ENCODE results near the gene TMEM222.

The TMEM222 gene

DNA sequence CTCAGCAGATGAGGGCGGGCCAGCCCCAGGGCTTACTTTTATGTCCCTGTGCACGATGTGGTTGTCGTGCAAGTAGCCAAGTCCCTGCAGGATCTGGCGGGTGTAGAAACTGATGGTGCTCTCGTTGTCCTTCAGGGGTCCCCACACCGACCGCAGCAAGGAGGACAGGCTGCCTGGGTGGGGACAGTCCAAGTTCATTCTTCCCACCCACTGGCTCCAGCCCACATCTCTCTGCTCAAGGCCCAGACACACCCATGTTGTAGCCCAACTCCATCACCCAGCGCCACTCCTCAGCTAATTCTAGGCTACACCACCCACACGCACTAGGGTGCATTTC, 37.8 kb downstream of the TMEM222 start:
- DNase-seq (ENCODE audit: low spot score), result no peak

DNA sequence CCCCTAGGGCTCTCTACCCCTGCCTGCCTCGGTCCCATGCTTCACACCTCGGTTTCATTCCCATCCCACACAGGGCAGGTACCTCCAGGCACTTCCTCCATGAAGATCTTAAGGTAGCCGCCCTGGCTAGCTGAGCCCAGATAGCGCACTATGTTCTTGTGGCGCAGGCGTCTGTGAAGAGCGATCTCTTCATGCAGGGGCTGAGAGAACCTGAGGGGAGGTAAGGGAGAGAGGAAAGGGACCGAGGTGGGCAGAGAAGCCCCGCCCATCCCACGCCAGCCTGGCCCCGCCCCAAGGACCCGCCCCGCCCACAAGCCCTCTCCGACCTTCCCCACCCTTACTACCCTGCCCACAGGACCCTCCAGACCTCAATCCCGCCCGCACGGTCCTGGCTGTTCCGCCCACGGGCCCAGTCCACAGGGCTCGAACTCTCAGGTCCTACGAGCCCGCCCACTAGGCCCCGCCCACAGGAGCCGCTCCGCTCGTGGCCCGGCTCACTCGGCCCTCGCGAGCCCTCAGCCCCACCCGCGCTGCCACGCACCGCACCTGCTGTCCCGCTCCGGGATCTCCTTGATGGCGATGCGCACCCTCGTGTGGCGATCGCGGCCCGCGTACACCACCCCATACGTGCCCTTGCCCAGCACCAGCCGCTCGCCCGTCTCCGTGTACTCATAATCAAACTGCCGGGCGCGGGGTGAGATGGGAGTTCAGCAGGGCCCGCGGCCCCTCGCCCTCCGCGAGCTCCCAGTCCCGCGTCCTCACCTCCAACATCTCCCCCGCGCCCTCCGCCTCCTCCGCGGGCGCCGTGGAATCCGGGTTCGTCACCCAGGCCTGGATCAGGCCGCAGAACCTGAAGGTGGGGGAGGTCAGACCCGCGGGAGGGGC, 38.4 kb downstream of the TMEM222 start:
- peak; percentile 42 for DNase-seq (ENCODE audit: low spot score)

DNA sequence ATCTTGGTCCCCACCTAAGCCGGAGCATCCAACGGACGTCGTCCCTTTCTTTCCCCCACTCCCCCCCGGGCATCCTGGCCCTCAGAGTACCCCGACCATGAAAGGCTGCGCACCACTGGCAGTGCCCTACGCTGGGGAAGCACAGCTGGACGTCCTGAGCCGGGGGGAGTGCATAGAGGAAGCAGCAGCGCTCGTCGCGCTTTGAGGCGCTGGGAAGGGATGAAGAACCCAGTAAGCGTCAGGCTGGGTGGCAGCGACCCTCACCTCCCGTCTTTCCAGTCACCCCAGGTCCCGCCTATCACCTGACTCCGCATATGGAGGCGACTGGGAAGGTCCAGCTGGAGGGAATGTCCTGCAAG, 39.1 kb downstream of the TMEM222 start:
- no peak for DNase-seq (ENCODE audit: low spot score)

DNA sequence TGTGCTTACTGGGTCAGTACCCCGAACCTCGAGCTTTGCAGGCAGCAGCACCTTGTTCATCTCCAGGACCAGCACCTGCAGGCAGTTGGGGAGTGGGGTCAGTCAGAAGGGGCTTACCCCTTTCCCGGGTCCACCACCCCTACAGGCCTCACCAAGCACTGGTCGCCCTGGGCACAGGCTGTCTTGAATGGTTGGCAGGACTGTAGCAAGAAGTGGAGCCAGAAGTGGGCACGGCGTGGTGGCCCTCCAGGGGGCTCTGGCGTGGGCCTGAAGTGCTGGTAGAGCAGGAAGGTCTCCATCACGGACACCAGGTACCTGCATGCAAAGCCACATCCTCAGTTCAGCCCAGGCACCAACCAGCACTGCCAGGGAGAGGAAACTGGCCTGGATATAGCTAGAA, 39.6 kb downstream of the TMEM222 start:
- DNase-seq (ENCODE audit: low spot score), result no peak

DNA sequence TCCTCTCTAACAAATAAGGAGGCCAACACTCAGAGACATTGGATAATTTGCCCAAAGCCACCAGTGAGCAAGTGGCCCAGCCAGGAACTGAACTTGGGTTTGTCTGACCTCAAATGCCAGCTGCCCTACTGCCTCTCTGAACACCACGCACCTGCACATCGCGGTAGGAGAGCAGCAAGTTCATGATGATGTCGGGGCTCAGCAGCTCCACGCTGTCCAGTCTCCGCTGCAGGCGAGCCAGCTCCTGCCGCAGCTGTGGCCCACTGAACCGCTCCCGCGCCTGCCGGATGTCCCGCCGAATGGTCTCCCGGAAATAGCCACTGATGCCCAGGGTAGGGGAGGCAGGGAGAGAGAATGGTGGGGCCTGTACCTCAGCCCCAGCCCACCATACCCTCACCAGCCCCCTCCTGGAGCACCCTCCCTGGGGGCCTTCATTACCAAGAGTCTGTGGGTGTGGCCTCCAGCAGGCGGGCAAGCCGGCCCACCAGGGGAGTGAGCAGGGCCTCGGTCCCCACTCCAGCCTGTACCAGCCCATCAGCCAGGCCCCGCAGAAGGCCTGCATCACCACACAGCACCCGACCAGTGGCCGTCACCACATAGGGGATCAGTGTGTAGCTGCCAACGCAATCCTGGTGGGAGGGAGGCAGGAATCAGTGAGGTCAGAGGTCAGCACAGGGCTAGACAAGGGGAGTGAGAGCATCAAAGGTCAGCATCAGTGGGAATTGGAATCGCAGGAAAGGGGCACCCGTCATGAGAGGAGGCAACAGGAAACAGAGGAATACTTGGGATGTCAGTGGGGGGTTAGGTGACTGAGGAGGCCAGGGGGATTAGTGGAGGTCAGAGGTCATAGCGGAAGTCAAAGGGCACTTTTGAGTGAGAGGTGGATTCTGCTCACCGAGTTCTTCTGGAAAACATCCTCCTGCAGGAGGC, 42.1 kb downstream of the TMEM222 start:
- DNase-seq (ENCODE audit: low spot score), result no peak

DNA sequence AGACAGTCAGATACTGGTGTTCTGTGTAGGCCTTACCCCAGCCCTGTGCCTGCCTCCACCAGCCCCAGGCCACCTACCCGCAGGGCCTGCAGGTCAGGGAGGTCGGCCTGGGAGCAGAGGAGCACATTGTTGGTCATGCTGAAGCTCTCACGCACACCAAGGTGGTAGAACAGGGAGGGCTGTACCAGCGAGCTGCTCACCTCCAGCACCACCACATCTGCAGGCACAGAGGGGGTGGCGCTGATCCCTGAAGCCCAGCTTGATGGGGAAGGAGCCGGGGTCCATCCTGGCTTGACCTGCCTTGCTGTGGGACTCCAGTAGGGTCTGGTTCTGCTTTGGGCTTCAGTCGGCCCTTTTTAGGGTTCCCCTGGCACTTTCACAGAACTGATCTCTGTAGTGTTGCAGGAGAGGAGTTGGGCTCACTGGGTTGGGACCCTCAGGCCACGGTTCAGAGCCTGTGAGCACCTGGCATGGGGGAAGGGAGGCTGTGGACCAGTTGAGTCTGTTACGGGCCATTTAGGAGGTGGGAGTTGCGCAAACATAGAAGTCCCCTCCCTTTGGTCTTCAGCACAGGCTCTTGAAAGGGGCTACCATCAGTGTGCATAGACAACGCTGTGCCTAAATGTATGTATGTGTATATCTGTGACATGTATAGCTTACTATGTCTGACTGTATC, 42.9 kb downstream of the TMEM222 start:
- no peak for DNase-seq (ENCODE audit: low spot score)

DNA sequence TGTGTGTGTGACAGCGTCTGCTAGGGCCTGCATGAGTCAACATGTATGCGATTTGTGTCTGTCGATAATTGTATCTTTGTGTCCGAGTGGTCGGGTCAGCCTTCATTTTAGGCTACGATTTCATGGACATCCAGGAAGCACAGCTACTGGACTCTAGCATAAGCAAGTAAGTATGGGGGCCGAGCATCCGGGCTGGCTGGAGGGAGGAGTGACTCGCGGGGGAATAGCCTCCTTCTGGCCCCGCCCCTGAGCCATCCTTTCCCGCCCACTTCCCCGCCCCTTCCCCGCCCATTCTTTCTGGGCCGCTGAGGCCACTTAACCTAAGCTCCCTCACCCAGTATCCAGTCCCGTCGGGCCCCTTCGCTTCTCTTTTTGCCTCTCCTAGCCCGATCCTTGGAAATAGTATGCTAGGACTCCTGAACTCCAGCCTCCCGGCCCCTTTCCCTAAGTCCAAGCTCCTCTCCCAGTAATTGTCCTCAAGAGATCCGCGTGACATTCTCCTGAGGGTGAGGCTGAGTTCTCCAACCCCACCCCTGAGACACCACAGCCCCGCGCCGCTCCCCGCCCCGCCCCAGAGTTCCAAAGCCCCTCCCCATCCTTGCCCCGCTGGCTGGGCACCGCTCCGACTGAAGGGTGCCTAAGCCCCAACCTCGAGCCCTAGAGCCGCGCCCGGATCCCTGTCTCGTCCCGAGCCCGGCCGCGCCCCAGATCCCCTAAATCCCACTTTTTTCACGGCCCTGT, 43.6 kb downstream of the TMEM222 start:
- DNase-seq (ENCODE audit: low spot score), result peak; percentile 77

DNA sequence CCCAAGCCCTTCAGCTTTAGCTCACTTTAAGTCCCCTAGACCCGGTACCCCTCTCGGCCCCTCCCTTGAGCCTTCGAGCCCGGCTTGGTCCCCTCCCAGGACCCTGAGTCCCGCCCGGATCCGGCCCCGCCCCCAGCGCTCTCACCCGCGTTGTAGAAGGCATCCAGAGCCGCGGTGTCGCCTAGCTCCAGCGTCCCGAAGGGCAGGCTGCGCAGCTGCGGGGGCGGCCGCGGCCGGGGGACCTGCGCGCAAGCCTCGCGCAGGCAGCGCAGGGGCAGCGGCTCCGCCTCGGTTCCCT, 44.1 kb downstream of the TMEM222 start:
- peak; percentile 65 for DNase-seq (ENCODE audit: low spot score)

DNA sequence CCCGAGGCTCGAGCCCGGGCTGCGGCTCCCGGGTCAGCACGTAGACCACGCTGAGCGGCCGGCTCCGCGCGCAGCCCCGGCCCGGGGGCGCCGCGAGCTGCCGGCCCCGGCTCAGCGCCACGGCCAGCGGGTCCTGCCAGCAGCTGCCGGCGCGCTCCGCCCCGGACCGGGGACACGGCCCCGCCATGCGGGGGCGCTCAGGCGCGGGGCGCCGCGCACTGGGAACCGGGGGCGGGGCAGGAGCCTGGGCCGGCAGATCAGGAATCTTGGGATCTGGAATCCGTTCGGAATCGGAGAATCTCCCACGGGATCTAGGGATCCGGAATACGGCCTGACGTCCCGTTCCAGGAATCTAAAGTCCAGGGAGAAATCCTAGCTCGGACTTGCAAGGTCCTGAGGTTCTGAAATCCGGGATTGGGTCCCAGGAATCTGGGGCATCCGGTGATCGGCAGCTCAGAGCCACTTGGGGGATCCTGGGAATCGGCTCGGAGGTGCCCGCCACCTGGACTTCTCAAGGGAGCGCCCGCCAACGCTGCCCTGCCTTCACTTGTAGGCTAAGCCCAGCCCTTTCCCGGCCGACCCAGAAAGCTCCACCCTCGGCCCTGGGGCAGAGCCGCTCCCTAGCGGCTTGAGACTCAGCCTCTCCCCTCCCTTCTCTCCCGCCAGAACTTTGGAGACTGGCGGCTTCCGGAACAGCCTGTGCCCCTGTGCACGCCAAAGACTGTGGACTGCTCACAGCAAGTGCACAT, 44.6 kb downstream of the TMEM222 start, which contains the start of gene MAP3K6:
Gene MAP3K6 (minus strand): TSS at position 551 of the 749 bp plus-strand sequence. CDS start 364 bp downstream, at position 187.
- no peak for DNase-seq (ENCODE audit: low spot score)

DNA sequence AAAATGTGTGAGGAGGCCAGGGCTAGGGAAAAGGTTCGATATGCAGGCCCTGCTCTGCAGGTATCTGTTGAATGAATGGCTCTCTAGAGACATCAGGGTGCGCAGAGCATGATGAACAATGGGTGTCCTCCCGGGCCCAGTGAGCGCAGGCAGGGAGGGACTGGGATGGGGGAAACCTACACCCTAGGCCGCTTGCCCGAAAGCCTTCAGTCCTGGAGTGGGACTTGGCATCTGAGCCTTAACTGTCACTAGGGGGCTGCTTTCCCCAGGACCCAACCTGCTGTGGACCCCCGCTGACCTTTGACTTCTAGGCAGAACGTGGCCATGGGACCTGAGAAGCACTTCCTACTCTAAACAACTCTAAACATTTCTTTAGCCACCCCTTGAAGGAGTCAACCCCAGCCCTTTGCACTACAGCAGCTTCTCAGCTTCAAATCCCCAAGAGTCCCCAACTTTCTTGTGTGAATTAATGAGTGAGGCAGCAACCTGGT, 45.2 kb downstream of the TMEM222 start:
- no peak for DNase-seq (ENCODE audit: low spot score)

DNA sequence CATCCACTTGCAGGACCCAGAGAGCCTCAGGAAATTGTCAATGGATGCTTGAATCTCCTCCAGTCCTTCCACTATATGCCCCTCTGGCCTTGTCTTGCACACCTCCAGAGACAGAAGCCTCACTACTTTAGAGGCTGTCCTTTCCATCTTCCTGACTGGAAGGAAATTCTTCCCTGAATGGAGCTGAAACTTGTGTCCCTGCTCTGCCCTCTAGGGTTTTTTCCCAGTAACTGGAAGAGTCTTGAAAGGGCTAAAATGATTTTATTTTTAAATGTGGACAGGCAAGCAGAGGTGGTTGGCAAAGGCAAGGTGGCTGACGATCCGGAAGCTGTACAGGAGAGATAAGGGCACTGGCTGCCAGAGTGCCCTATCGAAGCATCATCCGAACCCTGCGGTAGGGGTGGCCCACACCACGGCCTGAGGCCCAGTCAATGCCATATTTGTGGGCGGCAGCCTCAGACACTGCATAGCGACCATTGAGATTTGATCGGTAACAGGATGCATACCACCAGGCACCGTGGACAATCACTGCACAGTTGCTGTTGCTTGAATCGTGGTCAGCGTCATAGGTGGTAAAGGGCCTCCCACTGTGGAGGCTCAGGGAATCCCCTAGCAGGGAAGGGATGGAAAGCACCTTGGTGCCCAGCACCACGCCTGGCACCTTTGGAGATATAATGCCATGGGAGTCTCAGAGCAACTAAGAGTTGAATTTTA, 47.1 kb downstream of the TMEM222 start:
- DNase-seq (ENCODE audit: low spot score), result no peak

DNA sequence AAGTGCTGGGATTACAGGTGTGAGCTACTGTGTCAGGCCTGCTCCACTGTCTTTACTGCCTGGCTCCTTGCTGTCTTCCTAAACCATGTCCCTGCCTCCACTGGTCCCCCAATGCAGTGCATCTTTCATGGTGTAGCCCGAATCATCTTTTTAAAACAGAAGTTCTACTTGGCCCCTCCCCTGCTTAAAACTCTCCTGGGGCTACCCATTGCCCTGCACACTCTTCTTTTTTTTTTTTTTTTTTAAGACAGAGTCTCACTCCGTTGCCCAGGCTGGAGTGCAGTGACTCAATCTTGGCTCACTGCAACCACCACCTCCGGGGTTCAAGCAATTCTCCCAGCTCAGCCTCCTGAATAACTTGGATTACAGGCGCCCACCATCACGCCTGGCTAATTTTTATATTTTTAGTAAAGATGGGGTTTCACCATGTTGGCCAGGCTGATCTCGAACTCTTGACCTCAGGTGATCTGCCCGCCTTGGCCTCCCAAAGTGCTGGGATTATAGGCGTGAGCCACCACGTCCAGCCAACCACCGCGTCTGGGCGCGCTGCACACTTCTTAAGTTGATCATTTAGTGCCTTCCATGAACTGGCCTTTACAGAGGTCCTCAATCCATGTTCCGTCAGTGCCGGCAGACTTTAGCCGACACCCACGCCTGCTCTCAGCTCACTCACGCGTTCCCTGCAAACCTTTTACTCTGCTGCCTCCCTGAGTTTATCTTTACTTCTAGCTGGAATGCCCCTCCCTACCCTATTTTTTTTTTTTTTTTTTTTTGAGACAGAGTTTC, 50.3 kb downstream of the TMEM222 start:
- no peak for DNase-seq (ENCODE audit: low spot score)

DNA sequence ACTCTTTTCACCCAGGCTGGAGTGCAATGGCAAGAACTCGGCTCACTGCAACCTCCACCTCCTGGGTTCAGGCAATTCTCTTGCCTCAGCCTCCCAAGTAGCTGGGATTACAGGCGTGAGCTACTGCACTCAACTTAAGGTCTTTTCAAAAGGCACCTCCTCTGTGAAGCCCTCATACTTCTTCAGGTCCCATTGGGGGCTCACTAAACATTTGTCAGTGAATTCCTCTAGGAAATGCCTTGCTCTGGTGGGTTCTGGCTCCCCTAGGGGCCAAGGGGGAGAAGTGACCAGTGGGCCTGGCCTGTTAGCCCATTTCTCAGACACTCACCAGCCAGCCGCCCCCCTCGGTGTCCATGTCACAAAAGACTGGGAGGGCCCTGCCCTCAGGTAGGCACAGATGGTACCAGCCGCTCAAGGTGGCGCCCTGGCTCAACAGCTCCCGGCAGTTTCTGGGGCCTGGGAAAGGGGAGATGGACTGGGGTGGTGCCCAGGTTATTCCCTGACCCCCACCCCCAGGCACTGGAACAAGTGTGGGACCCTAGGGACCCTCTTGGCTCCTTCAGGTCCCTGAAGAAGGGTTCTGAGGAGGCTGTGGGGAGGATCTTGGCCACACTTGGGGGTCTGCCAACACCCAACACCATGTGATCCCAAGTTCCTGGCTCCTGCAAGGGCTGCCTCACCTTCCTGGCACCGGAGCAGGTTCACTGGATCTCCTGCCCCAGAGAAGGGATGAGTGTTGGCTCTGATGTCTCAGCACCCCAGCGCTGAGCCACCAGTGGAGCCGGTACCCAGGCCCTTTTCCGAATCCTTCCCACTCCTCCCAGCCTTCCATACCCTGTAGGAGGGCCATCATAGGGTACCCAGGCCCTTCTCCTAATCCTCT, 51.1 kb downstream of the TMEM222 start:
- no peak for DNase-seq (ENCODE audit: low spot score)

DNA sequence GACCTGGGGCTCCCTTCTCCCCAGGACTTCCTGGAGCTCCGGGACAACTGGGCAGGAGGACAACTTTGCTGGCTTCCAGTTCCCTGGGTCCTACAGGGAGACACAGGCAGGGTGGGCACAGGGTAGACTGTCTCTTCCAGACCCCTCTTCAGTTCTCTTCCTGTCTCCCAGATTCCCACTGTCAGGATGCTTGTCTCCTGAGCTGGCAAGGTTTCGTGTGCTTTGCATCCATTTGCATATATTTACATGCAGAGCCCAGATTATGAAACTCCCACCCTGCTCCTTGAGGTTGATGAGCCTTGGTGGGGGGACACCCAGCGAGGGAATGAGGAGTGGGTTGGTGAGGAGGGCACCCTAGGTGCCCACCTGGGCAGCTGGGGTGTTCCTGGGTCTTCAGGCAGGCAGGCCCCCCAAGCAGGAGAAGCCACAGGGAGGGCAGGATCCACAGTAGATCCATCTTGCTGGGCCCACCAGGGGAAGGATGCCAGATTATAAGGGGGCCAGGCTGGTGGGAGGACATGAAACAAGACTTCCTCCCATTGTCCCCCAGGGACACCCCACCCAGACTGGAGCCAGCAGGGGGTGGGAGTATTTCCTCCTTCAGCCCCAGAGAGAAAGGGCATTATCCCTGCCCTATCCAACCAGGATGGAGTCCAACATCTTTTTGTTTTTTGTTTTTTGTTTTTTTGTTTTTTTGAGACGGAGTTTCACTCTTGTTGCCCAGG, 52.6 kb downstream of the TMEM222 start, which contains the start of gene FCN3:
Gene FCN3 (minus strand): TSS at position 463 of the 725 bp plus-strand sequence. CDS start 6 bp downstream, at position 457.
- no peak for DNase-seq (ENCODE audit: low spot score)

DNA sequence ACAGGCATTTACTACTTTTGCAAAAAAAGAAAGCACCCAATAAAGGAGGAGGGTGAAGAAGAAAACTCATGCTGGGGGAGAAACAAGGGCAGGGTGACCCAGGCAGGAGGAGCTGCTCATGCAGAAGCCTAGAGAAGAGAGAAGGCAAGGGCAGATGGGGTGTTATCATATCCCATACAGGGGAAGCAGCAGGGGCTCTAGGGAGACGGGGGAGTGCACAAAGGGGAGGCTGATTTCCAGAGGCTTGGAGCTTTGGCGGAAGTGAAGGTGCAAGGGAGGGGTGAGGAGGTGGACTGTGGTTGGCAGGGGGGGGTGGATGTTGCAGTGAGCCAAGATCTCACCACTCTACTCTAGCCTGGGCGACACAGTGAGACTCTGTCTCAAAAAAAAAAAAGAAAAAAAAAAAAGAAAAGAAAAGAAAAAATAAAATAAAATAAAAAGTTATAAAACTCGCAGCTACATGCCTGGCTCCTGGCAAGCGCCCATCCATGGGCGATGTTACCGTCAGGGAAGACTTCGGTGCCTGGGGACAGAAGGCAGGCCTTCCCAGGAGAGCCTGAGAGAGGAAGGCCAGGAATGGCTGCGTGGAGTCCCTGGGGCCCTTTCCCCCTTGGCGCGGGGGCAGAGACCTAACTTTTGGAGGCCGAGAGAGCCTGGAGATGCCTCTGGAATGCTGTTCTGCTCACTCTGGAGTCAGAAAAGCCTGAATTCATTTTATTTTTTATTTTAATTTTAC, 56.0 kb downstream of the TMEM222 start:
- no peak for DNase-seq (ENCODE audit: low spot score)

DNA sequence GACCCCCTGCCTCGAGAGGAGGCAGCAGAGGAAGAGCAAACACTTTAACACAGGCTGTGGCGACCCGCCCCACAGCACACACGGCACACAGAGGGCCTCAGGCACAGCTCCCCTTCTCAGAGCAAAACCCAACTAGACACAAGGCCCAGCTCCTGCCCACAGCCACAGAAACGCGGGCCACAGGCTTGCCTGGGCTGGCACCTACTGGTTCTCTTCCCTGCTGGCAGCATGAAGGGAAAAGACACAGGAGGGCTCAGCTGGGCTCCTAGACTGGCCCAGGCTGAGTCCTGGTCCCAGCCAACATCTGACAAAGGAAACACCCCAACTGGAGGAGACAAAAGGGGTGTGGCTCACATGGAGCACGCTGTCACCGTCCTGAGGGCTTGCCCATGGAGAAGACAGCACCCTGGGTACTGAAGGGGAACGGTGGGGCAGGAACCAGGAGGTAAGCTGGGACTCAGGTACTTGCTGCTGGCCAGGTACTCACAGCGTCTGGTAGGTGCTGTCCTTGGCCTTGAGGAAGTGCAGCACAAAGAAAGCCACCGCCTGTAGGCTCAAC, 57.7 kb downstream of the TMEM222 start:
- no peak for DNase-seq (ENCODE audit: low spot score)

DNA sequence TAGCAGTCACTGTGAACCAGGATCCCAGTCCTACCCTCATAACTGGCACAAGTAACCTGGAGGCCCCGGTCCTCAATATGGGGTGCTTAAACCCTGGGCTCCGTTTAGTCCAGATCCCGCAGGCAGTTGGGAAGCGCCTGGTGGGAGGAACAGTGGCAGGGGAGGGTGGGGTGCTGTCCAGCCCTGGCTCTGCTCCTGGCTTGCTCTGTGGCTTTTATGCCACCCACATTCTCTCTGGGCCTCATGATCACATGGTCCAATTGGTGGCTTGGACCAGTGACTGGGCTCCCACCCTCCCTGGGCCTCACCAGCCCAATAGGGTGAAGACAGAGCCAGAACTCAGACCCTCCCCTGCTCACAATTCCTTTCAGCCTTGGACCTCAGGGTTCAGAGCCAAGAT, 58.3 kb downstream of the TMEM222 start:
- no peak for DNase-seq (ENCODE audit: low spot score)
